B cell (primary cell): ENCODE results near the gene PTPRT.

Experiments
- CTCF ChIP-seq: fragments of 200-600 bp; IDR thresholded peaks from one replicate; pipeline ENCODE4 v1.8.0; 2022; ENCODE audit warnings: antibody characterized with exemption, mild to moderate bottlenecking
- EZH2 ChIP-seq: IDR thresholded peaks from 2 replicates; pipeline ENCODE4 v1.6.1; 2012; ENCODE audit warnings: borderline replicate concordance, low read depth, mild to moderate bottlenecking, moderate library complexity, low read length; ENCODE audit not compliant: insufficient read depth, poor library complexity, severe bottlenecking

- no peak for TF ChIP-seq CTCF
- TF ChIP-seq EZH2, result no peak
These were observed 48.6 kb upstream of the PTPRT start for GRCh38 chr20:43238266-43238665.
